H1 (cell line): ENCODE results near the gene KCTD19. TPM values are rescaled to one million over a fixed set of nuclear protein-coding genes. Genes with fewer than 3 reads are reported as not detected.

ENCODE experiments used
- BRCA1 ChIP-seq: IDR thresholded peaks from 2 replicates; pipeline ENCODE4 v1.6.1; 2012; ENCODE audit warnings: low read depth, low read length, improper control_type of control experiment
- CBX8 ChIP-seq: fragments of 300-800, 300-1000 bp; sonication (generic); IDR thresholded peaks from 2 replicates; pipeline ENCODE4 v1.7.1; 2016; ENCODE audit warnings: low read depth, low read length, borderline replicate concordance
- NANOG ChIP-seq: IDR thresholded peaks from 2 replicates; pipeline ENCODE4 v1.6.1; 2011; ENCODE audit warnings: low read length, low read depth, mild to moderate bottlenecking, inconsistent platforms; ENCODE audit not compliant: insufficient read depth, poor library complexity, severe bottlenecking
- polyA plus RNA-seq, 7 experiments: library from polyadenylated mRNA; depleted of rRNA in 3 of 7; stranded (reverse) in 5 of 7; unstranded in 2 of 7; fragments of >200 nt in 5 of 7; fragments of 200-250 nt in 2 of 7; gene quantifications; 1 replicate in 5 of 7; 2 replicates in 1 of 7; 4 replicates in 1 of 7; pipeline versions ENCODE4 v1.2.1 to v1.2.3, GENCODE V29; 2011 to 2013; ENCODE audit warnings: missing spikeins in 2 of 7, mixed read lengths in 2 of 7
- total RNA-seq: library from RNA; stranded (reverse); fragmentation: NEBNext Ultra II Directional; extraction: Animal tissue kit (Norgen Biotek cat#: 25700); gene quantifications from 2 replicates; pipeline ENCODE4 v1.2.1, GENCODE V29; 2021

The KCTD19 gene
- total and polyA plus RNA-seq, 2 of the 8 experiments (the other 6 are each of a cell fraction or from before 2014, with no cell fraction given) = 0.06 to 0.24 TPM

- TF ChIP-seq BRCA1 (no peak), CBX8 (no peak), NANOG (no peak)
- TF ChIP-seq, all 59 proteins: peak for 0
Observed at GRCh38 chr16:67259705-67260104, 66.8 kb downstream of the KCTD19 start (continued).
